Jurkat, Clone E6-1 (cell line): Measurements from ENCODE around the gene NR1D2. TPM values are rescaled to one million over a fixed set of nuclear protein-coding genes. Genes with fewer than 3 reads are reported as not detected.
"Not testable (repeated sequence)": the region's sequence is repeated elsewhere in the genome, so short reads cannot be mapped to it uniquely, and the experiment has no call there.

Experiments used
- DNase-seq: peaks from one replicate; pipeline ENCODE4 v3.0.0-alpha.2; 2011; ENCODE audit warnings: low read depth, low spot score
- H3K4me3 ChIP-seq: 2 replicates; pipeline ENCODE4 v1.5.1; 2011; ENCODE audit warnings: mild to moderate bottlenecking, low read length, control low read depth, moderate library complexity
- polyA plus RNA-seq: library from polyadenylated mRNA; unstranded; fragments of >200 nt; gene quantifications from one replicate; pipeline ENCODE4 v1.2.1, GENCODE V29; 2012; ENCODE audit warnings: missing spikeins; ENCODE audit not compliant: insufficient read length, insufficient read depth

The NR1D2 gene
- polyA plus RNA-seq: 8.2 TPM

GRCh38 chr3:23944861-23945662 is at the start of gene NR1D2:
TSS of gene NR1D2 (plus strand) at chr3:23945286. CDS start at chr3:23945579, 293 bp downstream.
- peak; percentile 55 for DNase-seq
- H3K4me3 ChIP-seq: peak within 1 kb of the TSS; percentile 82

GRCh38 chr3:23900744-23901143 is 44.3 kb upstream of the NR1D2 start:
- no peak for DNase-seq
- no peak overlapping the region for H3K4me3 ChIP-seq

GRCh38 chr3:23904545-23904944 is 40.5 kb upstream of the NR1D2 start:
- no peak overlapping the region for H3K4me3 ChIP-seq

GRCh38 chr3:23909341-23909740 is 35.7 kb upstream of the NR1D2 start:
- DNase-seq: no peak
- no peak overlapping the region for H3K4me3 ChIP-seq

More at GRCh38 chr3:23904545-23904944, 40.5 kb upstream of the NR1D2 start:
- DNase-seq: no peak

- no peak overlapping the region for H3K4me3 ChIP-seq
- no peak for DNase-seq
Observed at GRCh38 chr3:23911397-23911796, 33.7 kb upstream of the NR1D2 start.

- H3K4me3 ChIP-seq, DNase-seq: not testable (repeated sequence)
Observed at GRCh38 chr3:23912335-23912734, 32.8 kb upstream of the NR1D2 start.

GRCh38 chr3:23913182-23913581 is 31.9 kb upstream of the NR1D2 start:
- DNase-seq: no peak

GRCh38 chr3:23913873-23914743 is 31.0 kb upstream of the NR1D2 start:
- no peak overlapping the region for H3K4me3 ChIP-seq
- DNase-seq: no peak

More at GRCh38 chr3:23913182-23913581, 31.9 kb upstream of the NR1D2 start:
- H3K4me3 ChIP-seq: no peak overlapping the region

- H3K4me3 ChIP-seq: no peak overlapping the region
- DNase-seq: no peak
Observed at GRCh38 chr3:23915537-23916108, 29.5 kb upstream of the NR1D2 start.

- DNase-seq: peak; percentile 37
- H3K4me3 ChIP-seq: peak overlapping the region; percentile 92
Observed at GRCh38 chr3:23916152-23916885, 28.8 kb upstream of the NR1D2 start.

- peak; percentile 95 for DNase-seq
- H3K4me3 ChIP-seq: peak within 1 kb of the TSS; percentile 92
Observed at GRCh38 chr3:23916886-23917678, 28.0 kb upstream of the NR1D2 start, which contains the start of the genes NKIRAS1 and RPL15. TSS of gene NKIRAS1 (minus strand) at chr3:23916990. CDS start at chr3:23910904, 6,086 bp downstream. TSS of gene RPL15 (plus strand) at chr3:23917132. CDS start at chr3:23917860, 728 bp downstream.

GRCh38 chr3:23917679-23918303 is 27.3 kb upstream of the NR1D2 start:
- peak; percentile 41 for DNase-seq
- peak overlapping the region; percentile 92 for H3K4me3 ChIP-seq

GRCh38 chr3:23918331-23918730 is 26.8 kb upstream of the NR1D2 start:
- DNase-seq: not testable (repeated sequence)

GRCh38 chr3:23919628-23920027 is 25.5 kb upstream of the NR1D2 start:
- no peak for DNase-seq
- no peak overlapping the region for H3K4me3 ChIP-seq

More at GRCh38 chr3:23918331-23918730, 26.8 kb upstream of the NR1D2 start:
- H3K4me3 ChIP-seq: peak overlapping the region; percentile 92

- H3K4me3 ChIP-seq: no peak overlapping the region
- no peak for DNase-seq
Observed at GRCh38 chr3:23920151-23920655, 24.9 kb upstream of the NR1D2 start.

- H3K4me3 ChIP-seq: no peak overlapping the region
- no peak for DNase-seq
Observed at GRCh38 chr3:23921052-23921511, 24.0 kb upstream of the NR1D2 start.

- no peak overlapping the region for H3K4me3 ChIP-seq
- no peak for DNase-seq
Observed at GRCh38 chr3:23923786-23924185, 21.3 kb upstream of the NR1D2 start.
